ENCODE data around the gene MSI2.

The MSI2 gene

GRCh38 chr17:57330587-57330986 lies 74.3 kb downstream of the MSI2 start:
- no peak for DNase-seq (ENCODE audit: low read depth)
- TF ChIP-seq CTCF (conservative IDR thresholded peaks at IDR 0.05; ENCODE audit: low read depth, low read length) = no peak
- H3K4me3 ChIP-seq (ENCODE audit: low read depth, low read length) = no peak overlapping the region

GRCh38 chr17:57331423-57331822 lies 75.1 kb downstream of the MSI2 start:
- no peak for DNase-seq (ENCODE audit: low read depth)
- H3K4me3 ChIP-seq (ENCODE audit: low read depth, low read length) = no peak overlapping the region
- no peak for TF ChIP-seq CTCF (conservative IDR thresholded peaks at IDR 0.05; ENCODE audit: low read depth, low read length)

GRCh38 chr17:57332501-57332900 lies 76.2 kb downstream of the MSI2 start:
- no peak overlapping the region for H3K4me3 ChIP-seq (ENCODE audit: low read depth, low read length)
- no peak for TF ChIP-seq CTCF (conservative IDR thresholded peaks at IDR 0.05; ENCODE audit: low read depth, low read length)

GRCh38 chr17:57335195-57335792 lies 79.0 kb downstream of the MSI2 start:
- TF ChIP-seq CTCF (conservative IDR thresholded peaks at IDR 0.05; ENCODE audit: low read depth, low read length) = no peak
- H3K4me3 ChIP-seq (ENCODE audit: low read depth, low read length) = no peak overlapping the region
- DNase-seq (ENCODE audit: low read depth) = no peak

More at GRCh38 chr17:57332501-57332900, 76.2 kb downstream of the MSI2 start:
- no peak for DNase-seq (ENCODE audit: low read depth)

GRCh38 chr17:57337390-57337789 lies 81.1 kb downstream of the MSI2 start:
- no peak for TF ChIP-seq CTCF (conservative IDR thresholded peaks at IDR 0.05; ENCODE audit: low read depth, low read length)

GRCh38 chr17:57338257-57338914 lies 82.1 kb downstream of the MSI2 start:
- no peak overlapping the region for H3K4me3 ChIP-seq (ENCODE audit: low read depth, low read length)
- no peak for TF ChIP-seq CTCF (conservative IDR thresholded peaks at IDR 0.05; ENCODE audit: low read depth, low read length)
- DNase-seq (ENCODE audit: low read depth) = no peak

More at GRCh38 chr17:57337390-57337789, 81.1 kb downstream of the MSI2 start:
- no peak for DNase-seq (ENCODE audit: low read depth)
- H3K4me3 ChIP-seq (ENCODE audit: low read depth, low read length) = no peak overlapping the region

All from choroid plexus epithelial cell (primary cell).